ENCODE results near the gene NAGPA. TPM values are rescaled to one million over a fixed set of nuclear protein-coding genes. Genes with fewer than 3 reads are reported as not detected.

Gene NAGPA
- total and polyA plus RNA-seq, 9 donors: 4.1 to 6.4 (median 5.7) TPM

GRCh38 chr16:5019775-5020174 is 14.0 kb downstream of the NAGPA start:
- H3K4me1 ChIP-seq (ENCODE audit: control insufficient read depth, insufficient read depth, low read length): no peaks in the 10 kb centered on the region
- no peak overlapping the region for H3K27ac ChIP-seq (ENCODE audit: low read length)
- no peaks in the 10 kb centered on the region for H3K27me3 ChIP-seq (ENCODE audit: control insufficient read depth, insufficient read depth, low read length)
- H3K4me3 ChIP-seq (ENCODE audit: low read length): no peak overlapping the region
- no peaks in the 10 kb centered on the region for H3K9me3 ChIP-seq (replicated peaks; ENCODE audit: control insufficient read depth, low read depth, low read length)
- WGBS (ENCODE audit: insufficient coverage): 60% methylated on average over 3 of the region's 6 CpGs
- no peaks in the 10 kb centered on the region for H3K36me3 ChIP-seq (ENCODE audit: control insufficient read depth, insufficient read depth, low read length)
- DNase-seq: no peak

GRCh38 chr16:5018793-5019192 is 14.9 kb downstream of the NAGPA start:
- Histone ChIP-seq H3K4me3 (ENCODE audit: low read length) (no peak overlapping the region), H3K27me3 (ENCODE audit: control insufficient read depth, insufficient read depth, low read length) (no peaks in the 10 kb centered on the region), H3K9me3 (replicated peaks; ENCODE audit: control insufficient read depth, low read depth, low read length) (no peaks in the 10 kb centered on the region), H3K4me1 (ENCODE audit: control insufficient read depth, insufficient read depth, low read length) (no peaks in the 10 kb centered on the region), H3K36me3 (ENCODE audit: control insufficient read depth, insufficient read depth, low read length) (no peaks in the 10 kb centered on the region), H3K27ac (ENCODE audit: low read length) (peak overlapping the region; percentile 16)
- WGBS (ENCODE audit: insufficient coverage): 7% methylated on average over 3 of the region's 9 CpGs
- peak; percentile 97 for DNase-seq

DNA sequence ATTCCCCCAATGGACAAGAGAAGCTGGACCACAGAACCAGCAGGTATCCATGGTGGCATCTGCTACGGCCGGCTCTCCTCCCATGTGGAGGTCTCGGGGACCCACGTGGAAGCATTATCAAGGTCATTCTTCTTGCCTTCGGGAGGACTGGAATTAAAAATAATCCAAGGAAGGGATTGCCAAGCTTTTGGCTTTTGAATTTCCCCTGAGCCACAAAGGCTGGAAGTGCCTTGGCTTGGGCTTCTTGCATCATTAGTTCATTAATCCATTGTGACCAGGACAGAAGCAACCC is 16.1 kb downstream of the NAGPA start:
- no peaks in the 10 kb centered on the region for H3K9me3 ChIP-seq (replicated peaks; ENCODE audit: control insufficient read depth, low read depth, low read length)
- 70% methylated on average over 5 of the region's 5 CpGs for WGBS (ENCODE audit: insufficient coverage)
- no peak overlapping the region for H3K4me3 ChIP-seq (ENCODE audit: low read length)
- DNase-seq: no peak
- no peaks in the 10 kb centered on the region for H3K27me3 ChIP-seq (ENCODE audit: control insufficient read depth, insufficient read depth, low read length)
- H3K36me3 ChIP-seq (ENCODE audit: control insufficient read depth, insufficient read depth, low read length): no peaks in the 10 kb centered on the region
- H3K27ac ChIP-seq (ENCODE audit: low read length): no peak overlapping the region
- no peaks in the 10 kb centered on the region for H3K4me1 ChIP-seq (ENCODE audit: control insufficient read depth, insufficient read depth, low read length)

GRCh38 chr16:5016967-5017677 is 16.6 kb downstream of the NAGPA start:
- Histone ChIP-seq H3K27me3 (ENCODE audit: control insufficient read depth, insufficient read depth, low read length) (no peaks in the 10 kb centered on the region), H3K4me3 (ENCODE audit: low read length) (no peak overlapping the region), H3K36me3 (ENCODE audit: control insufficient read depth, insufficient read depth, low read length) (no peaks in the 10 kb centered on the region), H3K9me3 (replicated peaks; ENCODE audit: control insufficient read depth, low read depth, low read length) (no peaks in the 10 kb centered on the region), H3K4me1 (ENCODE audit: control insufficient read depth, insufficient read depth, low read length) (no peaks in the 10 kb centered on the region), H3K27ac (ENCODE audit: low read length) (no peak overlapping the region)
- peak; percentile 22 for DNase-seq
- 74% methylated on average over 4 of the region's 6 CpGs for WGBS (ENCODE audit: insufficient coverage)

- no peaks in the 10 kb centered on the region for H3K9me3 ChIP-seq (replicated peaks; ENCODE audit: control insufficient read depth, low read depth, low read length)
- no peak overlapping the region for H3K4me3 ChIP-seq (ENCODE audit: low read length)
- no peak overlapping the region for H3K27ac ChIP-seq (ENCODE audit: low read length)
- peaks cover under 1% of the 10 kb centered on the region for H3K27me3 ChIP-seq (ENCODE audit: control insufficient read depth, insufficient read depth, low read length)
- 67% methylated on average over 1 of the region's 4 CpGs for WGBS (ENCODE audit: insufficient coverage)
- no peaks in the 10 kb centered on the region for H3K36me3 ChIP-seq (ENCODE audit: control insufficient read depth, insufficient read depth, low read length)
- DNase-seq: no peak
- no peaks in the 10 kb centered on the region for H3K4me1 ChIP-seq (ENCODE audit: control insufficient read depth, insufficient read depth, low read length)
These were observed 17.8 kb downstream of the NAGPA start for GRCh38 chr16:5015887-5016286.

GRCh38 chr16:5015351-5015750 is 18.4 kb downstream of the NAGPA start:
- H3K27ac ChIP-seq (ENCODE audit: low read length): no peak overlapping the region
- no peaks in the 10 kb centered on the region for H3K36me3 ChIP-seq (ENCODE audit: control insufficient read depth, insufficient read depth, low read length)
- no peak overlapping the region for H3K4me3 ChIP-seq (ENCODE audit: low read length)
- no peaks in the 10 kb centered on the region for H3K9me3 ChIP-seq (replicated peaks; ENCODE audit: control insufficient read depth, low read depth, low read length)
- DNase-seq: no peak
- WGBS (ENCODE audit: insufficient coverage): 68% methylated on average over 3 of the region's 4 CpGs
- no peaks in the 10 kb centered on the region for H3K4me1 ChIP-seq (ENCODE audit: control insufficient read depth, insufficient read depth, low read length)
- peaks cover 6% of the 10 kb centered on the region for H3K27me3 ChIP-seq (ENCODE audit: control insufficient read depth, insufficient read depth, low read length)

DNA sequence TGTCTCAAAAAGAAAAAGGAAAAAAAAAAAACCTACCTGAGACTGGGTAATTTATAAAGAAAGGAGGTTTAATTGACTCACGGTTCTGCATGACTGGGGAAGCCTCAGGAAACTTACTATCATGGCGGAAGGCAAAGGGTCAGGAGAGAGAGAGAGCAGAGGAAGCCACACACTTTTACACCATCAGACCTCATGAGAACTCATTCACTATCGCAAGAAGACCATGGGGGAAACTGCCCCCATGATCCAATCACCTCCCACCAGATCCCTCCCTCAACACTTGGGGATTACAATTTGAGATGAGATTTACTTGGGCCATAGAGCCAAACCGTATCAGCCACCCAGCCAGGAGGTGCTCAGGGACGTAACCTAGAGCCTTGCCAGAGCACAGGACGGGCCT is 20.8 kb downstream of the NAGPA start:
- no peak for DNase-seq
- H3K36me3 ChIP-seq (ENCODE audit: control insufficient read depth, insufficient read depth, low read length): no peaks in the 10 kb centered on the region
- H3K27ac ChIP-seq (ENCODE audit: low read length): no peak overlapping the region
- 63% methylated on average over 3 of the region's 6 CpGs for WGBS (ENCODE audit: insufficient coverage)
- peaks cover 7% of the 10 kb centered on the region for H3K27me3 ChIP-seq (ENCODE audit: control insufficient read depth, insufficient read depth, low read length)
- no peak overlapping the region for H3K4me3 ChIP-seq (ENCODE audit: low read length)
- H3K4me1 ChIP-seq (ENCODE audit: control insufficient read depth, insufficient read depth, low read length): no peaks in the 10 kb centered on the region
- H3K9me3 ChIP-seq (replicated peaks; ENCODE audit: control insufficient read depth, low read depth, low read length): no peaks in the 10 kb centered on the region

DNA sequence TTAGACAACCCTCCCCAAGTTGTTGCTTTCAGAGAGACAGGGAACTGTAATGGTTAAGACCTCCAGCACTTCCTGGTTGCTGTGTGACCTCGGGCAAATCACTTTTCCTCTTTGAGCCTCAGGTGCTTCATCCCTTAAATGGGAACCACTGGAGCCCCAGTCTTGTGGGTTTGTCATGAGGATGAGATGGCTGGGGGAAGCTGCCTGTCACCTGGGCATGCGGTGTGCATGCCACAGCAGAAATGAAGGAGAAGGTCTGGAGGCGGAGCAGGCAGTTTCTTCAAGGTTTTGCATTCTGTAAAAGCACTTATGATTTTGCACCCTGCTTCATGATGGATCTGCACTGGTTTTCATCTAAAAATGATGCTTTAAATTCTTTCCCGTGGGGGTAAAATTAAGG is 22.1 kb downstream of the NAGPA start:
- no peak overlapping the region for H3K4me3 ChIP-seq (ENCODE audit: low read length)
- 45% methylated on average over 4 of the region's 4 CpGs for WGBS (ENCODE audit: insufficient coverage)
- no peaks in the 10 kb centered on the region for H3K9me3 ChIP-seq (replicated peaks; ENCODE audit: control insufficient read depth, low read depth, low read length)

DNA sequence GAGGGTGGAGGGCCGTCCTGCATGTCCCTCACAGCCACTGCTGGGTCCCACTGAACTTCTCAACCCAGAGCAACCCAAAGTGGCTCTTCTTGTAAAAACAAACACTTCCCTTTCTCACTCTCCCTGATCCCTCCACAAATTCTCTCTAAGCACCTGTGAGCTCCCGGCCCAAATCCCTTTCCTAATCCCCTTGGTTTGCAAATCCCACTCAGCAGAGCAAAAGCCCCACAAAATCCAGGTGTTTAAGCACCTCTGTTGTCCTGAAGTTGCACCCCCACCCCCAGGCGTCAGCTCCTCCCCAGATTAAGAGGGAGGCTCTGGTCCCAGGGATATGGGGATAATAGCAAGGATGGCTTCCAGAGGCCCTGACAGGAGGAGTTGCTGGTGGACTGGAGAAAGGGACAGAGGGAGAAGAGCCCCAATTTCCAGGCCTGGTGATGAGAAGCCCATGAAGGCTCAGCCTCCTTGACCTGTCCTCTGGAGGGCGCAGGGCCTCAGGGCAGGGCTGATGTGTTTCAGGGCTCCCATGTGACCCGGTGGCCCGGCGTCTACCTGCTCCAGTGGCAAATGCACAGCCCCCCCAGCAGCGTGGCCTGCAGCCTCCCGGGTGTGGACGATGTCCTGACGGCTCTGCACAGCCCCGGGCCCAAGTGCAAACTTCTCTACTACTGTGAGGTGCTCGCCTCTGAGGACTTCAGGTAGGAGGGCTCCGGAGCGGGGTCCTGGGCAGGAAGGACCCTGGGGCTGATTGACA is 23.0 kb downstream of the NAGPA start:
- peaks cover 7% of the 10 kb centered on the region for H3K27me3 ChIP-seq (ENCODE audit: control insufficient read depth, insufficient read depth, low read length)
- H3K9me3 ChIP-seq (replicated peaks; ENCODE audit: control insufficient read depth, low read depth, low read length): no peaks in the 10 kb centered on the region
- H3K27ac ChIP-seq (ENCODE audit: low read length): no peak overlapping the region
- H3K4me1 ChIP-seq (ENCODE audit: control insufficient read depth, insufficient read depth, low read length): peaks cover 2% of the 10 kb centered on the region
- DNase-seq: no peak
- 27% methylated on average over 13 of the region's 15 CpGs for WGBS (ENCODE audit: insufficient coverage)
- H3K36me3 ChIP-seq (ENCODE audit: control insufficient read depth, insufficient read depth, low read length): no peaks in the 10 kb centered on the region
- H3K4me3 ChIP-seq (ENCODE audit: low read length): no peak overlapping the region

More for the DNA sequence above, 22.1 kb downstream of the NAGPA start:
- no peak overlapping the region for H3K27ac ChIP-seq (ENCODE audit: low read length)
- DNase-seq: no peak
- peaks cover 7% of the 10 kb centered on the region for H3K27me3 ChIP-seq (ENCODE audit: control insufficient read depth, insufficient read depth, low read length)
- no peaks in the 10 kb centered on the region for H3K36me3 ChIP-seq (ENCODE audit: control insufficient read depth, insufficient read depth, low read length)
- peaks cover 2% of the 10 kb centered on the region for H3K4me1 ChIP-seq (ENCODE audit: control insufficient read depth, insufficient read depth, low read length)

GRCh38 chr16:5008311-5008731 is 25.4 kb downstream of the NAGPA start:
- no peak for DNase-seq
- Histone ChIP-seq H3K4me3 (ENCODE audit: low read length) (no peak overlapping the region), H3K36me3 (ENCODE audit: control insufficient read depth, insufficient read depth, low read length) (no peaks in the 10 kb centered on the region), H3K9me3 (replicated peaks; ENCODE audit: control insufficient read depth, low read depth, low read length) (no peaks in the 10 kb centered on the region), H3K27ac (ENCODE audit: low read length) (no peak overlapping the region), H3K4me1 (ENCODE audit: control insufficient read depth, insufficient read depth, low read length) (peaks cover 2% of the 10 kb centered on the region), H3K27me3 (ENCODE audit: control insufficient read depth, insufficient read depth, low read length) (peaks cover 7% of the 10 kb centered on the region)
- 80% methylated on average over 18 of the region's 18 CpGs for WGBS (ENCODE audit: insufficient coverage)
